ENCODE measurements around the gene GMPPB. TPM values are rescaled to one million over a fixed set of nuclear protein-coding genes. Genes with fewer than 3 reads are reported as not detected.
"Not testable (repeated sequence)": the region's sequence is repeated elsewhere in the genome, so short reads cannot be mapped to it uniquely, and the experiment has no call there.

Gene GMPPB
- total RNA-seq, 1 donor from 2014 or later: 51.9 TPM

GRCh38 chr3:49690856-49691255 lies 32.9 kb downstream of the GMPPB start:
- not testable (repeated sequence) for DNase-seq (ENCODE audit: low spot score)

DNA sequence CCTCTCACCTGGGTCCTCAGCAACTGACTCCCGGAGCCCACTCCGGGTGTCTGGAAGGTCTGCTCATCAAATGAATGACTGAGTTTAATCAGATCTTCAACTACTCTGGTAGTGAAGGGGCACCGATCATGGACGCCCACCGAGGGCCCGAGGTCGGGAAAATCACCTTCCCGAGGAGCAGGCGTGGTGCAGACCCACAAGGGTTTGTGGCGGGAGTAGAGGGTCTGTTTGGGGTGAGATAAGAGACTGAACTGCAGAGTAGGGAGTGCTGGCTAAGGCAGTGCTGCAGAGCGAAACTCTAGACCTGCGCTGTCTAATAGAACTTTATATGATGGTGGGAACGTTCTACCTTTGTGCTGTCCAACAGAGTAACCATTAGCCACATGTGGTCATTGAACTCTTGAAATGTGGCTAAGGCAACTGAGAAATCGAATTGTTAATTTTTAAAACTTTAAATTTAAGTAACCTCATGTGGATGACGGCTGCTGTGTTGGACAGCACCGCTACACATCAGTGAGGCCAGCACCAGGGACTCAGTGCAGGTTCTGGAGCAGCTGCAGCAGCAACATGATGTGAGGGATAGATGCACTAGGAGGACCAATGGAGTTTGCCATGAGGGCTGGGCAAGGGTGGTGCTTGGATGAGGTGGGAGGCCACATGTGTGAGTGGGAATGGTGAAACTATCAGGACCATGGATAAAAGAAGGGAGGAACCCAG lies 33.7 kb downstream of the GMPPB start:
- DNase-seq (ENCODE audit: low spot score): not testable (repeated sequence)

- peak; percentile 92 for DNase-seq (ENCODE audit: low spot score)
These were observed 34.5 kb downstream of the GMPPB start, which contains the start of the genes MST1 and RNF123 for GRCh38 chr3:49689046-49689907. TSS of gene MST1 (minus strand) at chr3:49689474. CDS start at chr3:49688691, 783 bp downstream. TSS of gene RNF123 (plus strand) at chr3:49689557. CDS start at chr3:49691166, 1,609 bp downstream.

DNA sequence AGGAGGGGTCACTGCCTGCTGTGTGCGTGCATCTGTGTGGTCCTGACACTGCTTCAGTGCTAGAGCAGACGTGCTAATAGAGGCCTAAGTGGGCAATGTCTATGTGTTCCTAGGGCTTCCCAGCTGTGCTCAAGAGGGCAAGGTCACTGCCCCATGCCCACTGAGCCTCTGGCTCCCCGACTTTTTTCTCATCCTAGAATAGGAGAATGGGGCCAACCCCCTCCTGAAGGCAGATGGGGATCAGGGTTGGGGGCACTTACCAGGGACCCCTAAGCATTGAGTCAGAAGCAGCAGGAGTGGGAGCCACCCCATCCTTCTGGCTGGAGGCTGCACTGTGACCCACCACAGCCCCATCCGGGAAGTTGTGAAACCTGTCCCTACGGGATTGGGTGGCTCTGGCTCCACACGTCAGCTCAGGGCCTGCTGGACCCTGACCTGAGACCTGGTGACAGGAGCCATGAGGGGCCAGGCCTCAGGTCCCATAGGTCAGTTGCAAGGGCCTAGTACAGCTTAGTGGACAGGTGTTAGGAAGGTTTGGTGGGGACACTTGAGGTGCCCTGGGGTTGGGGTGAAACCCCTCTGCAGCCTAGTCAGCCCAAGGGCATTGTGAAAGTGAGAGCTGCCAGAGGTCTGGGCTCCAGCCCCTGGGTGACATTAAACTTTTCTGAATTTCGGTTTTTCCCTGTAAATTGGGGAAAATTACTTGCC lies 35.3 kb downstream of the GMPPB start:
- DNase-seq (ENCODE audit: low spot score): not testable (repeated sequence)

- DNase-seq (ENCODE audit: low spot score): not testable (repeated sequence)
These were observed 36.3 kb downstream of the GMPPB start for GRCh38 chr3:49687424-49687795.

DNA sequence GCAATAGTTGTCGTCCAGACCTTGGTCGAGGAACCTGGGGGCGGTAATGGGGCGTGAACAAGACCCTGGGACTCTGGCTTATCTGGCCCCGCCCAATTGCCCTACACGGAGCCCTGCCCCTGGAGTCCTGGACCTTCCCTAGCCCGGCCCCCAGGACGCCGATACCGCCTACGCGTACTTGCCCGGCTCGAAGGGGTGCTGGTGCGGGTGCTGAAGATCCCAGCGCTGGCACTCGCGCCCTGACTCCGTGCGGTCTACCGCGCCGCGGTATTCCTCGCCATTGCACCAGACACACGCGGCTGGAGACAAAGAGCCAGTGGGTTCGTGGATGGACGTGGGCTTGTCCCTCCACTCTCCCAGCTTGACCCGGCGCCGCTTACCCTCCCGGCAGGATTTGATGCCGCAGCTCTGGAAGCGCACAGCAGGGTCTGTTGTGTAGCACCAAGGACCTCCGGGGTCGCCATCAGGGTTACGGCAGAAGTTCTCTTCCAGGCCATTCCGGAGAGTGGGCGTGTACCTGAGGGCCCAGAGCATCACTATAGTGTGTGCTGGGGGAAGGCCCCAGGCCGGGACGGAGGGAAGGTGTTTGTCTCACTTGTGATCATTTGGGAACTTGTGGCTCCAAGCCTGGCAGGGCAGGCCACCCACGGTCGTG lies 36.9 kb downstream of the GMPPB start:
- DNase-seq (ENCODE audit: low spot score): peak; percentile 43

GRCh38 chr3:49686346-49686745 lies 37.4 kb downstream of the GMPPB start:
- peak; percentile 22 for DNase-seq (ENCODE audit: low spot score)

DNA sequence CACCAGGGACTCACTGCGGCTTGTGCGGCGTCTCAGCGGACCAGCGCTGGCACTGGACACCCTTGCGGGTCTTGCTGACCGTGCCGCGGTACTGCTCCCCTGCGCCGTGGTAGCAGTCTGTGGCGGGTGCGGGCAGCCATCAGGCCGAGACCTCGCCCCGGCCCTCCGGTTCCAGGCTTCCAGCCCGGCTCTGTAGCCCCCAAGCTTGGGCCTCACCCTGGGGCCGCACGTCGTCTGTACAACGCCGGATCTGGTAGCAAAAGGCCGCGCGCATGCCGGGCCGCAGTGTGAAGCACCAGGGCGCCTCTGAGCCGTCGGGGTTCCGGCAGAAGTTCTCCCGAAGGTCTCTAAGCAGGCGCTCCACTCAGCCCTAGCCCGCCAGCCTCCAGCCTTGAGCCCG lies 37.9 kb downstream of the GMPPB start:
- not testable (repeated sequence) for DNase-seq (ENCODE audit: low spot score)

DNA sequence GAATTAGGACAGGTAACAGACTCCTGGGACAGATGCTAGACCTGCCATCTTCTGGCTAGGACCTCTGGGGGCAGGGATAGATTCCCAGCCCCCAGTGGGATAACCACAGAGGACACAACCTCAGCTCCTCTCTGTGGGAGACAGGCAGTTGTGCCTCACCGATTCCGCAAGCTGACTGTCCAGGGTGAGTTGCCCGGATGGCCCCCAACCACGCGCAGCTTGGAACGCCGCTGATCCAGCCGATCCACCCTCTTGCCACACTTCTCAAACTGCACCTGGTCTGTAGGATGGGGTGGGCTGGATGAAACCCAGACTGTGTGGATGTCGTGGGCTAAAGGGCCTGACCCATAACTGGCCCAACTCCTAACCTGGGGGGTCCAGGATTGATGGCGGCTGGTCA lies 38.6 kb downstream of the GMPPB start:
- DNase-seq (ENCODE audit: low spot score): not testable (repeated sequence)

GRCh38 chr3:49684453-49684852 lies 39.3 kb downstream of the GMPPB start:
- not testable (repeated sequence) for DNase-seq (ENCODE audit: low spot score)

- no peak for DNase-seq (ENCODE audit: low spot score)
These were observed 40.6 kb downstream of the GMPPB start for GRCh38 chr3:49683162-49683561.

GRCh38 chr3:49681543-49681942 lies 42.2 kb downstream of the GMPPB start:
- no peak for DNase-seq (ENCODE audit: low spot score)

- DNase-seq (ENCODE audit: low spot score): no peak
These were observed 42.6 kb downstream of the GMPPB start for GRCh38 chr3:49681232-49681522.

- DNase-seq (ENCODE audit: low spot score): no peak
These were observed 43.1 kb downstream of the GMPPB start for GRCh38 chr3:49680493-49681231.

GRCh38 chr3:49675912-49676311 lies 47.8 kb downstream of the GMPPB start:
- DNase-seq (ENCODE audit: low spot score): no peak

- no peak for DNase-seq (ENCODE audit: low spot score)
These were observed 49.2 kb downstream of the GMPPB start for GRCh38 chr3:49674497-49674983.

- peak; percentile 95 for DNase-seq (ENCODE audit: low spot score)
These were observed 49.8 kb downstream of the GMPPB start, which contains the start of gene APEH for GRCh38 chr3:49673715-49674496. TSS of gene APEH (plus strand) at chr3:49674351. CDS start at chr3:49674402, 51 bp downstream.

GRCh38 chr3:49673121-49673714 lies 50.5 kb downstream of the GMPPB start:
- no peak for DNase-seq (ENCODE audit: low spot score)
